HepG2 (cell line): ENCODE results near the gene GLRA1. TPM values are rescaled to one million over a fixed set of nuclear protein-coding genes. Genes with fewer than 3 reads are reported as not detected.

Experiments
- ATAC-seq: fragments of 200-7000 bp; cut with Tn5 transposase; 3 replicates; pipeline ENCODE4 v1.9.1; 2020; ENCODE audit warnings: mild to moderate bottlenecking, moderate library complexity
- BruUV-seq: library from RNA; stranded (reverse); fragments of 400-500 nt; replicated peaks from 2 replicates; lab custom pipeline; 2021; lab: Mats Ljungman, UMichigan
- CTCF ChIA-PET: fragments of 300-600 bp; formaldehyde crosslinking; extraction: SDS; loops from one replicate; lab custom pipeline; 2021; ENCODE audit warnings: low total read pairs, inconsistent platforms, low intra/inter-chr PET ratio; lab: Yijun Ruan, JAX
- POLR2A ChIA-PET: fragments of 350-600 bp; sonication (Branson Sonifier 250); formaldehyde crosslinking; loops from one replicate; lab custom pipeline; 2020; ENCODE audit warnings: antibody characterized with exemption, inconsistent platforms; lab: Yijun Ruan, JAX
- DNase-seq: peaks from one replicate; pipeline ENCODE4 v3.0.0-alpha.2; 2015; ENCODE audit warnings: low spot score
- FAIRE-seq: peaks from 3 replicates; lab custom pipeline; 2011; peaks lifted over from hg19 to GRCh38; lab: Jason Lieb, UNC
- H2AFZ ChIP-seq: one replicate; pipeline ENCODE4 v1.6.1; 2011; ENCODE audit warnings: low read length, inconsistent platforms
- H3K27ac ChIP-seq: fragments of 300-600 bp; 3 replicates; pipeline ENCODE4 v1.8.0; 2011; ENCODE audit warnings: mixed run types, mild to moderate bottlenecking, mixed read lengths, low read length, inconsistent platforms; ENCODE audit not compliant: insufficient read depth; ENCODE audit errors: extremely low read length
- H3K27me3 ChIP-seq, 2 experiments: fragments of 200-600 bp in 1 of 2; 2 replicates in 1 of 2; 3 replicates in 1 of 2; pipeline versions ENCODE4 v1.6.0 to v1.8.0; 2011; ENCODE audit warnings: low read length in 2 of 2, mild to moderate bottlenecking in 2 of 2, moderate library complexity in 2 of 2, inconsistent platforms in 1 of 2; ENCODE audit not compliant: insufficient read depth in 2 of 2, control insufficient read depth in 1 of 2
- H3K36me3 ChIP-seq, 2 experiments: fragments of 200-600 bp in 1 of 2; replicated peaks in 1 of 2; 2 replicates in 1 of 2; 3 replicates in 1 of 2; pipeline versions ENCODE4 v1.5.1 to v1.8.0; 2011; ENCODE audit warnings: low read length in 2 of 2, inconsistent platforms in 1 of 2; ENCODE audit not compliant: insufficient read depth in 2 of 2, control insufficient read depth in 1 of 2
- H3K4me1 ChIP-seq: 2 replicates; pipeline ENCODE4 v1.5.1; 2012; ENCODE audit warnings: low read length, inconsistent platforms; ENCODE audit not compliant: insufficient read depth
- H3K4me2 ChIP-seq: 2 replicates; pipeline ENCODE4 v1.6.0; 2011; ENCODE audit warnings: low read depth, low read length, inconsistent platforms
- H3K4me3 ChIP-seq, 3 experiments: fragments of 200-600 bp in 1 of 3; sonication (generic), shearing (Covaris generic) in 1 of 3; replicated peaks in 1 of 3; 2 replicates each; pipeline ENCODE4 v1.5.1; 2011 to 2016; ENCODE audit warnings: low read length in 3 of 3, inconsistent platforms in 2 of 3, low read depth in 2 of 3, mild to moderate bottlenecking in 2 of 3, control low read depth in 1 of 3, mixed read lengths in 1 of 3; ENCODE audit not compliant: insufficient read depth in 1 of 3
- H3K79me2 ChIP-seq: one replicate; pipeline ENCODE4 v1.6.1; 2011; ENCODE audit warnings: low read length, inconsistent platforms; ENCODE audit not compliant: insufficient read depth
- H3K9ac ChIP-seq: 2 replicates; pipeline ENCODE4 v1.6.0; 2011; ENCODE audit warnings: mild to moderate bottlenecking, low read depth, low read length, inconsistent platforms; ENCODE audit not compliant: insufficient read depth
- H3K9me3 ChIP-seq: 2 replicates; pipeline ENCODE4 v1.5.1; 2012; ENCODE audit warnings: mild to moderate bottlenecking, low read length
- H4K20me1 ChIP-seq: 2 replicates; pipeline ENCODE4 v1.6.0; 2011; ENCODE audit warnings: inconsistent platforms, mild to moderate bottlenecking, low read length, moderate library complexity; ENCODE audit not compliant: insufficient read depth
- DMTF1 ChIP-seq: sonication (generic); formaldehyde crosslinking; IDR thresholded peaks from 2 replicates; pipeline ENCODE4 v1.4.0; 2020; ENCODE audit warnings: mild to moderate bottlenecking, missing genetic modification reagents
- DR1 ChIP-seq: sonication (generic); formaldehyde crosslinking; IDR thresholded peaks from 2 replicates; pipeline ENCODE4 v1.8.0; 2021; ENCODE audit warnings: mild to moderate bottlenecking, missing genetic modification reagents, inconsistent platforms
- ERF ChIP-seq: IDR thresholded peaks from 2 replicates; pipeline ENCODE4 v1.6.1; 2018; ENCODE audit warnings: missing biosample characterization, missing genetic modification reagents
- GLI4 ChIP-seq: sonication (generic); formaldehyde crosslinking; IDR thresholded peaks from 2 replicates; pipeline ENCODE4 v1.5.1; 2020; ENCODE audit warnings: missing genetic modification reagents, mild to moderate bottlenecking, moderate library complexity, borderline replicate concordance
- HNRNPLL ChIP-seq: fragments of 200-400 bp; formaldehyde crosslinking; IDR thresholded peaks from 2 replicates; pipeline ENCODE4 v1.6.1; 2017; ENCODE audit warnings: mild to moderate bottlenecking, low read depth, low read length; ENCODE audit not compliant: poor library complexity, severe bottlenecking
- JUND ChIP-seq: sonication (generic); formaldehyde crosslinking; IDR thresholded peaks from 2 replicates; pipeline ENCODE4 v1.8.0; 2022; ENCODE audit warnings: mild to moderate bottlenecking, missing genetic modification reagents
- NFKBIZ ChIP-seq: IDR thresholded peaks from 2 replicates; pipeline ENCODE4 v1.6.1; 2018; ENCODE audit warnings: missing genetic modification reagents, missing compliant biosample characterization
- ONECUT2 ChIP-seq: sonication (generic); formaldehyde crosslinking; IDR thresholded peaks from 2 replicates; pipeline ENCODE4 v1.4.0; 2020; ENCODE audit warnings: missing genetic modification reagents
- PAWR ChIP-seq: sonication (generic); formaldehyde crosslinking; IDR thresholded peaks from 2 replicates; pipeline ENCODE4 v1.4.0; 2020; ENCODE audit warnings: missing genetic modification reagents, mild to moderate bottlenecking, borderline replicate concordance
- PHF5A ChIP-seq: IDR thresholded peaks from one replicate; pipeline ENCODE4 v1.6.1; 2018; ENCODE audit warnings: low read depth, missing genetic modification reagents; ENCODE audit not compliant: unreplicated experiment
- SYNCRIP ChIP-seq: fragments of 200-400 bp; formaldehyde crosslinking; IDR thresholded peaks from 2 replicates; pipeline ENCODE4 v1.6.1; 2018; ENCODE audit warnings: mild to moderate bottlenecking, low read depth, low read length; ENCODE audit not compliant: insufficient read depth
- ZBTB26 ChIP-seq: IDR thresholded peaks from 2 replicates; pipeline ENCODE4 v1.6.1; 2016; ENCODE audit warnings: missing compliant biosample characterization, missing genetic modification reagents, borderline replicate concordance
- ZNF615 ChIP-seq: sonication (generic); formaldehyde crosslinking; IDR thresholded peaks from 2 replicates; pipeline ENCODE4 v1.5.0; 2020; ENCODE audit warnings: mild to moderate bottlenecking, missing genetic modification reagents, borderline replicate concordance
- ZNF768 ChIP-seq: sonication (generic); formaldehyde crosslinking; IDR thresholded peaks from 2 replicates; pipeline ENCODE4 v1.4.0; 2020; ENCODE audit warnings: missing genetic modification reagents
- WGBS: methylation state at CpG from one replicate; pipeline ENCODE4 v1.1.6; 2017; ENCODE audit warnings: low lambda C conversion rate; 5-methylcytosine and 5-hydroxymethylcytosine counted together
- in situ Hi-C: cut with HindIII; loops from 2 replicates; pipeline ENCODE4 v1.10.0; 2017; ENCODE audit warnings: low pct_unique_long_range_greater_than_20kb; ENCODE audit not compliant: extremely low pct_ligation_motif_present
- intact Hi-C: fragments of 100-400 bp; cut with micrococcal nuclease; formaldehyde crosslinking; loops from one replicate; pipeline ENCODE4 v1.10.0; 2022; ENCODE audit not compliant: unreplicated experiment
- polyA plus RNA-seq, 8 experiments: library from polyadenylated mRNA; depleted of rRNA in 3 of 8; stranded (reverse) in 7 of 8; unstranded in 1 of 8; fragments of >200 nt; fragmentation: Illumina TruSeq in 4 of 8; extraction: Trizol in 4 of 8; gene quantifications; 2 replicates each; pipeline versions ENCODE4 v1.2.1 to v1.2.3, GENCODE V29; 2011 to 2016; ENCODE audit warnings: low read depth in 4 of 8, missing spikeins in 1 of 8, mixed read lengths in 1 of 8; ENCODE audit not compliant: insufficient read depth in 1 of 8
- total RNA-seq, 5 experiments: library from RNA; depleted of rRNA; stranded (reverse); fragments of >200 nt; fragmentation: Illumina TruSeq; extraction: Trizol; gene quantifications; 2 replicates each; pipeline ENCODE4 v1.2.3, GENCODE V29; 2016; ENCODE audit warnings: low read depth in 1 of 5
- TF ChIP-seq, protein P1 (sequence below): sonication (generic); formaldehyde crosslinking; conservative IDR thresholded peaks from 2 replicates; pipeline ENCODE4 v1.4.0; 2020; ENCODE audit warnings: mild to moderate bottlenecking, missing genetic modification reagents, moderate library complexity
- TF ChIP-seq, protein P2 (sequence below): IDR thresholded peaks from 2 replicates; pipeline ENCODE4 v1.6.1; 2016

GLRA1 gene
- total and polyA plus RNA-seq, 2 of the 13 experiments (the other 11 are each of a cell fraction or from before 2014, with no cell fraction given) = not detected

GRCh38 chr5:151881621-151882225 lies 42.9 kb downstream of the GLRA1 start:
- ChIA-PET CTCF (no interaction called here), POLR2A (no interaction called here)
- Histone ChIP-seq H3K36me3 (no peaks in the 10 kb centered on the region), H3K4me3 (no peak overlapping the region), H3K27ac (peak overlapping the region; percentile 28), H3K27me3 (no peaks in the 10 kb centered on the region), H3K4me1 (peaks cover 11% of the 10 kb centered on the region), H3K79me2 (no peaks in the 10 kb centered on the region), H3K4me2 (peak overlapping the region; percentile 24; the same call in 1 of the 2 replicates), H3K9ac (no peak overlapping the region), H2AFZ (no peak overlapping the region), H4K20me1 (no peaks in the 10 kb centered on the region), H3K9me3 (no peaks in the 10 kb centered on the region)
- DNase-seq (peak; percentile 17), FAIRE-seq (no peak), ATAC-seq (peak; percentile 92)
- 0% methylated on average over 2 of the region's 2 CpGs for WGBS
- no TSS peak for BruUV-seq
- intact Hi-C loops (no loop called here), in situ Hi-C loops (no loop called here)
- no peak for TF ChIP-seq DR1 (CRISPR knock-in tag)
- TF ChIP-seq DMTF1 (CRISPR knock-in tag) = no peak
- no peak for TF ChIP-seq GLI4
- no peak for TF ChIP-seq ZNF768 (CRISPR knock-in tag)
- no peak for TF ChIP-seq ERF (CRISPR knock-in tag)
- TF ChIP-seq, protein P1, sequence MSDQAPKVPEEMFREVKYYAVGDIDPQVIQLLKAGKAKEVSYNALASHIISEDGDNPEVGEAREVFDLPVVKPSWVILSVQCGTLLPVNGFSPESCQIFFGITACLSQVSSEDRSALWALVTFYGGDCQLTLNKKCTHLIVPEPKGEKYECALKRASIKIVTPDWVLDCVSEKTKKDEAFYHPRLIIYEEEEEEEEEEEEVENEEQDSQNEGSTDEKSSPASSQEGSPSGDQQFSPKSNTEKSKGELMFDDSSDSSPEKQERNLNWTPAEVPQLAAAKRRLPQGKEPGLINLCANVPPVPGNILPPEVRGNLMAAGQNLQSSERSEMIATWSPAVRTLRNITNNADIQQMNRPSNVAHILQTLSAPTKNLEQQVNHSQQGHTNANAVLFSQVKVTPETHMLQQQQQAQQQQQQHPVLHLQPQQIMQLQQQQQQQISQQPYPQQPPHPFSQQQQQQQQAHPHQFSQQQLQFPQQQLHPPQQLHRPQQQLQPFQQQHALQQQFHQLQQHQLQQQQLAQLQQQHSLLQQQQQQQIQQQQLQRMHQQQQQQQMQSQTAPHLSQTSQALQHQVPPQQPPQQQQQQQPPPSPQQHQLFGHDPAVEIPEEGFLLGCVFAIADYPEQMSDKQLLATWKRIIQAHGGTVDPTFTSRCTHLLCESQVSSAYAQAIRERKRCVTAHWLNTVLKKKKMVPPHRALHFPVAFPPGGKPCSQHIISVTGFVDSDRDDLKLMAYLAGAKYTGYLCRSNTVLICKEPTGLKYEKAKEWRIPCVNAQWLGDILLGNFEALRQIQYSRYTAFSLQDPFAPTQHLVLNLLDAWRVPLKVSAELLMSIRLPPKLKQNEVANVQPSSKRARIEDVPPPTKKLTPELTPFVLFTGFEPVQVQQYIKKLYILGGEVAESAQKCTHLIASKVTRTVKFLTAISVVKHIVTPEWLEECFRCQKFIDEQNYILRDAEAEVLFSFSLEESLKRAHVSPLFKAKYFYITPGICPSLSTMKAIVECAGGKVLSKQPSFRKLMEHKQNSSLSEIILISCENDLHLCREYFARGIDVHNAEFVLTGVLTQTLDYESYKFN (CRISPR knock-in tag) = peak; percentile 34; the same call in 1 of the 2 replicates
- no peak for TF ChIP-seq PAWR (CRISPR knock-in tag)
- TF ChIP-seq, protein P2, sequence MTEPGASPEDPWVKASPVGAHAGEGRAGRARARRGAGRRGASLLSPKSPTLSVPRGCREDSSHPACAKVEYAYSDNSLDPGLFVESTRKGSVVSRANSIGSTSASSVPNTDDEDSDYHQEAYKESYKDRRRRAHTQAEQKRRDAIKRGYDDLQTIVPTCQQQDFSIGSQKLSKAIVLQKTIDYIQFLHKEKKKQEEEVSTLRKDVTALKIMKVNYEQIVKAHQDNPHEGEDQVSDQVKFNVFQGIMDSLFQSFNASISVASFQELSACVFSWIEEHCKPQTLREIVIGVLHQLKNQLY (CRISPR knock-in tag) = no peak
- TF ChIP-seq ZBTB26 = peak; percentile 86; the same call in 1 of the 2 replicates
- TF ChIP-seq ZNF615 = no peak
- TF ChIP-seq ONECUT2 (CRISPR knock-in tag) = no peak
- TF ChIP-seq PHF5A (CRISPR knock-in tag) = no peak
- no peak for TF ChIP-seq SYNCRIP
- no peak for TF ChIP-seq HNRNPLL
- TF ChIP-seq NFKBIZ (CRISPR knock-in tag) = no peak
- TF ChIP-seq JUND (CRISPR knock-in tag) = no peak
